Eye (tissue), 1 donor: Measurements from ENCODE around the gene S1PR3.
A peak's percentile ranks its signal among the peaks of the same experiment; 100 is the strongest.

ENCODE experiments used
- DNase-seq: peaks from one replicate; pipeline ENCODE4 v3.0.0-alpha.2; 2015

S1PR3 gene

GRCh38 chr9:88993871-88994460 is 2.7 kb downstream of the S1PR3 start:
- DNase-seq: peak; percentile 43

DNA sequence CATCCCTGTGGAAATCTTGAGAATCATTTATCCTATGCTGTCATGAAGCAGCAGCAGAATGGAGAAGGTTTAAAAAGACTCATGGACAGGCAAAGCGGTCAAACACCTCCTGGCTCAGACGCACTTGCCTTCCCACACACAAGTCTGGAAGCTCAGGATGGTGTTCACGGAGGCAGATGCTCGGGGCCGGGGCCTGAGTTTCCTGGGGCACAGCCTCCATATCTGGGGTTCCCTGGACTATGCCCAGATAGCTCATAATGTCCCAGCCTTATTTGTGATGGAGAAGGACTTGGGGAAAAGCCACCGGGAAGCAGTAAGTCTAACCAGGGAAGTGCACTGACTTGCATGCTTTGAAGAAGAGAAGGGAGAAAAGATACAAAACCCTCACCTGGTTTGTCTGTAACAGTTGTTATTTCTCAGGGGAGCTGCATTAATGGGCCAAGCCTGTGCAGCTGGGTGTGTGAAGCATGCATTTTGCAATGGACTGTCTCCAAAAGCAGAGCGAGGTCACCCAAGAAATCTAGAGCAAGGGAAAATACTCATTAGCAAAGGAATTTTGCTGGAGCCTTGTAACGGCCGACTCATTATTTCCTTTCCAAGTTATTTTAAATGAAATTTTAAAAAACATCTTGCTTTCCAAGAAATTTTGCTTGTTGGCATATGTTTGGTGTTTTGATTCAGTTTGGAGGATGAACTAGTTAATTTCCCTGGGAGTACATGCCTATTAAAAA is 3.4 kb downstream of the S1PR3 start:
- DNase-seq: peak; percentile 65

- DNase-seq: peak; percentile 33
Observed at GRCh38 chr9:88995200-88995577, 3.9 kb downstream of the S1PR3 start.

- no peak for DNase-seq
Observed at GRCh38 chr9:88995627-88996026, 4.4 kb downstream of the S1PR3 start.

- DNase-seq: no peak
Observed at GRCh38 chr9:88996046-88996920, 5.0 kb downstream of the S1PR3 start.

GRCh38 chr9:88996921-88997235 is 5.6 kb downstream of the S1PR3 start:
- DNase-seq: peak; percentile 27

DNA sequence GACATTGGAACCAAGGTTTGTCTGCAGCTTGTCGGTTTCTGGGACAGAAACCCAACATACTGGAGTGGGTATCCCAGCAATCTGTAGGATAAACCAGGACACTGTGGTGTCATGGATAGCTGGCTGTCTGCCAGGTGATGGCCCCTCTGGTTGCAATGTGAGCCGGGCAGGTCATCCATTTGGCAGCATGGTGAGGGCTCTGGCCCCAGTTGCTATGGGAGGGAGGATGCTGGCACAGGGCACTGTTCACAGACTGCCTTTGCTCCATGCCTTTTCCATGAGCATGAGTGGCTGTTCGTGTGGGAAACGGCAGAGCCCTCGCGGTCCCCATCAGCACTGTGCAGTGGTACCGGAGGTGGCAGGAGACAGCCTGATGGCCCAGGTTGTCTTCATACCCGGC is 6.4 kb downstream of the S1PR3 start:
- no peak for DNase-seq

- no peak for DNase-seq
Observed at GRCh38 chr9:88998503-88998902, 7.2 kb downstream of the S1PR3 start.

DNA sequence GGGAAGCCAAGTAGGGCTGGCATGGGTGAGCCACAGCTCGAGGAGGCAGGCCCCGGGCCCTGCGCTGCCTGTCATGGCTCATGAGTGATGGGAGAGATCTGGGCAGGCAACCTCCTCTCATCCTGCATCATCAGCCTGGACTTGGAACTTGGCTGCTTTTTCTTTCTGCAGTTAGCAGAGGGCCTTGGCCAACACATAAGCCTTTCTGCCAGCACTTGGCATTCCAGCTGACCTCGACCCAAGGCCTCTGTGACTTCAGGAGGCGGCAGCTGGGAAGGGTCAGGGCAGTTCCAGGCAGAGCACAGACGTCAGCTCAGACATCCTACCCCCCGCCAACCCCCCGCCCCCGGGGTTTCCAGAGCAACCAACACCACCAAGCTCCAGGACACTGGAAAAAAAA is 7.6 kb downstream of the S1PR3 start:
- peak; percentile 54 for DNase-seq

DNA sequence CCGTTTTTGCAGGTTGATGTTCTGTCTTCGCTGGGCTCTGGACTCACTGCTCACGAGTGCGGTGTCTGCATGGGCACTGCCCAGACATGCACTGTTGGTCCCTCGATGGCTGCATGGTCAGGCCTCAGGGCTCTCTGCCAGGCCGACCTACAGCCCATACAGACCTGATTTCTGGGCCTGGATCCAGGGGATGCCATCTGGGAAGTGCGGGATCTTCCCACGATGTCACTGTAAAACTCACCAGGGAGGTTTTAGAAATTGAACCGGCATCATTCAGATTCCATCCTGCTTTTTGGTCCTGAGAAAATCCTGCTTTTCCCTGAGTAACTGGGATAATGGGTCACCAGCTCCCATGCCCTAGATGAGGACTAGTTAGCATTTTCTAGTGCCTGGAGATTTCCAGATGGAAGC is 9.1 kb downstream of the S1PR3 start:
- DNase-seq: no peak

DNA sequence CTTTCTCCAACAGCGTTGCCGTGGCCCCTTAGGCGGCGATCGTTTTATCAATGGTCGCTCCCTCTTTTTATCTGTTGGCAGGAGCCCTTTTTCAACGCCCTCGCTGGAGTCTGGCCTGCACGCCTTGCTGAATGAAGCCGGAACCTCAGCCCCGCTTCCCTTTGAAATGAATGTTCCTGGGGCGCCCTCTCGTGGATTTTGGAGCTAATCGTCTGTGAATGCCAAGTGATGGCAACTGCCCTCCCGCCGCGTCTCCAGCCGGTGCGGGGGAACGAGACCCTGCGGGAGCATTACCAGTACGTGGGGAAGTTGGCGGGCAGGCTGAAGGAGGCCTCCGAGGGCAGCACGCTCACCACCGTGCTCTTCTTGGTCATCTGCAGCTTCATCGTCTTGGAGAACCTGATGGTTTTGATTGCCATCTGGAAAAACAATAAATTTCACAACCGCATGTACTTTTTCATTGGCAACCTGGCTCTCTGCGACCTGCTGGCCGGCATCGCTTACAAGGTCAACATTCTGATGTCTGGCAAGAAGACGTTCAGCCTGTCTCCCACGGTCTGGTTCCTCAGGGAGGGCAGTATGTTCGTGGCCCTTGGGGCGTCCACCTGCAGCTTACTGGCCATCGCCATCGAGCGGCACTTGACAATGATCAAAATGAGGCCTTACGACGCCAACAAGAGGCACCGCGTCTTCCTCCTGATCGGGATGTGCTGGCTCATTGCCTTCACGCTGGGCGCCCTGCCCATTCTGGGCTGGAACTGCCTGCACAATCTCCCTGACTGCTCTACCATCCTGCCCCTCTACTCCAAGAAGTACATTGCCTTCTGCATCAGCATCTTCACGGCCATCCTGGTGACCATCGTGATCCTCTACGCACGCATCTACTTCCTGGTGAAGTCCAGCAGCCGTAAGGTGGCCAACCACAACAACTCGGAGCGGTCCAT is 10.0 kb downstream of the S1PR3 start:
- DNase-seq: peak; percentile 98

DNA sequence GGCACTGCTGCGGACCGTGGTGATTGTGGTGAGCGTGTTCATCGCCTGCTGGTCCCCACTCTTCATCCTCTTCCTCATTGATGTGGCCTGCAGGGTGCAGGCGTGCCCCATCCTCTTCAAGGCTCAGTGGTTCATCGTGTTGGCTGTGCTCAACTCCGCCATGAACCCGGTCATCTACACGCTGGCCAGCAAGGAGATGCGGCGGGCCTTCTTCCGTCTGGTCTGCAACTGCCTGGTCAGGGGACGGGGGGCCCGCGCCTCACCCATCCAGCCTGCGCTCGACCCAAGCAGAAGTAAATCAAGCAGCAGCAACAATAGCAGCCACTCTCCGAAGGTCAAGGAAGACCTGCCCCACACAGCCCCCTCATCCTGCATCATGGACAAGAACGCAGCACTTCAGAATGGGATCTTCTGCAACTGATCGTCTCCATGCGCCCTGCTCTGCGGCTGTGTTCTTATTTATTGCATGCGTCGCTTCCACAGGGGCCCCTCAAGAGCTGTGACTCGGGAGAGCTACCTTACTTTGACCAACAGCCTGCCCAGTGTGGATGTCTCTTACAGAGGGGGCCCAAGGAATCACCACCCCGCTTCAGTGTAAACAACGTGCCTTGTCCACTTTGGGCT is 10.8 kb downstream of the S1PR3 start:
- no peak for DNase-seq

GRCh38 chr9:89002987-89003386 is 11.7 kb downstream of the S1PR3 start:
- DNase-seq: no peak

- DNase-seq: no peak
Observed at GRCh38 chr9:89005323-89005722, 14.1 kb downstream of the S1PR3 start.

DNA sequence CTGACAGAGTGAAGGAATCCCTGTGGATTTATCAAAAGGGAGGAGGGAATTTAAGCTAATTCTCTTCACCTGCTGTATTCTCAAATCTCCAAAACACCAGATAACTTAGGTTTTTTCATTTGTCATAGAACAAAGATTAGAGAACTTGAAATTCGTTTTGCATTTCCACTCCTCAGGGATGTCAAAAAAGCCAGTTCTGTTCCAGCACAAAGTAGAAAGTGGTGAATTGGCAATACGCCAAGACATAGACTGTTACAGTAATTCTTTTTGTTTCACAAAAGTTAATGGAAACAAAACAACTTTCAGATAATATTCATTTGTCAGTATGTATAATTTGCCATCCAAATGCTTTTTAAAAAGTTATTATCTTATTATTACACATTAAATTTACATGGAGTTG is 15.0 kb downstream of the S1PR3 start:
- DNase-seq: peak; percentile 59

- peak; percentile 45 for DNase-seq
Observed at GRCh38 chr9:89006996-89007967, 16.0 kb downstream of the S1PR3 start.

DNA sequence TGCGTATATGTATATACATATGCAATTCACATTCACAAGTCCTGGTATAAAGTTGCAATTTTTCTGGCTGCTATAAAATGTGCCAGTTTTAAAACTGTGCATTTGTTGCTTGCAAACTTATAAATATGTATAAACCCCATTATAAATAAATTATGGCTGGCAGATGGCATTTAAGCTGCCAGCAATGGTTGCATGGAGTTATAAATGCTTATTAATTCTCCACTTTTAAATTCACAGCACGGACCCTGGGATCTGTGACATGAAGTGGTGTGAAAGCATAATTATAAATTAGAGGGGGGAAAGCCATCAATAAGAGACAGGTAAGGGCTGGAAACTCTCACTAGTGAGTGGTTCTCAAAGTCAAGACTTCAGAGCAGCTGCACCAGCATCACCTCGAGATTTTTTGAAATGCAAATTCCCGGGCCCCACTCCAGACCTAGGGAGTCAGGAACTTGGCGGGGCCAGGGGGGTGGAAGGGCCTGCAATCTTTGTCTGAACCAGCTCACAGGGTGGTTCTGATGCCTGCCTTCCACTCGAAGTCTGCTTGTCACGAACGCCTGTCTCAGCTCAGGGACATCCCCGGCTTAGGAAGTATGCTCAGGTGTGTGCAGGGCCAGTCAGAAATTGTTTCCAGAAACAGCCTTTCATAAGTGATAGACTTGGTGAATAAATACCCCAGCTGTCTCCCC is 16.9 kb downstream of the S1PR3 start:
- no peak for DNase-seq

DNA sequence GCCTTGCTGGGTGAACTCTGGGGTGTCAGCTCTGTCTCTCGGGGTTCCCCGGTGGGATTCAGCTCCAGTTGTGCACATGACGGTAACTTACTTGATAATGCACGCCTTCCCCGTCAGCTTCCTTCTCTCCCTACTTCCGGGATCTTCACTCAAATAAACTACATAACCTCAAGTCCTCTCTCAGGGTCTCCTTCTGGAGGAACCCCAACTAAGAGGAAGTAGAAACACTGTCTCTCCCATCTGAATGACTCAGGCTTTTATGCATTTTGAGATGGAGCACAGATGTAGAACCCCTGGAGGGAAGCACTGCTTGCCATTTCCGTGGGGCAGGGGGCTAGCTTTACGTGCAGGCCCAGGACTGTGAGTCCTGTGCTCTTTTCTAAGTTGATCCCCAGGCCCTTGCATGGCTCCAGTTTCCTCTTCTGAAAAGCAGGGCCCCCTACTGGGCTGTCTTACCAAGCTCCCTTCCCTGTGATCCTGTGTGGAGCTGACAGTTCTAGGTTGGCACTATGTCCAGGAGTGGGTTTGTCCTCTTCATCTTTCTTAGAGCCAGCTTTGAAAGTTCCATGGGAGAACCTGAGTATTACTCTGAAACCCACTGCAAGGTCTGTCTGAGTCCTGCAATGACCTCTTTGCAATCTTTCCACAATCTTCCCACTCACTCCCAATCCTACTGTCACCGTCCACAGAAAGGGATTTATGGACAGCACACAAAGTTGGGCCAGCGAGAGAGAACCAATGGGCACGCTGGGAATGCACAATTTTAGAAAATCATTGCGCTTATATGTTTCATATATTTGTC is 17.7 kb downstream of the S1PR3 start:
- no peak for DNase-seq

DNA sequence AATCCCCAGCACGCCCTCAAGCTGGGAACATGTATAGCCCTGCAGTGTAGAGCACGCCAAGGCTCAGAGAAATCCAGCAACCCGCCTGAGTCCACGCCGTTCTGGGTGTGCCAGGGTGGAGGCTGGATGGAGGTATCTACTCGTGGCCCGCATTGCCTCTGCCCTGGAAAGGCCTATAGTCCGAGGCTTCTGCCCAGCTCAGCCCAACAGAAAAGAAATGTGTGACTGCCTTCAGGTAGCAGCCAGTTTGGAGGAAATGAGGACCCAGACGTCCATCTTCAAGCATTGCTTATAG is 18.2 kb downstream of the S1PR3 start:
- DNase-seq: no peak

GRCh38 chr9:89010056-89010455 is 18.8 kb downstream of the S1PR3 start:
- no peak for DNase-seq
